GM20431 (cell line): ENCODE data around the gene COA4.

Experiments used
- in situ Hi-C: fragments of 300-500 bp; cut with MseI, MboI; formaldehyde crosslinking; loops from one replicate; pipeline ENCODE4 v1.15.0; 2020; ENCODE audit warnings: low sequenced_read_pairs; ENCODE audit not compliant: unreplicated experiment

Gene COA4

DNA sequence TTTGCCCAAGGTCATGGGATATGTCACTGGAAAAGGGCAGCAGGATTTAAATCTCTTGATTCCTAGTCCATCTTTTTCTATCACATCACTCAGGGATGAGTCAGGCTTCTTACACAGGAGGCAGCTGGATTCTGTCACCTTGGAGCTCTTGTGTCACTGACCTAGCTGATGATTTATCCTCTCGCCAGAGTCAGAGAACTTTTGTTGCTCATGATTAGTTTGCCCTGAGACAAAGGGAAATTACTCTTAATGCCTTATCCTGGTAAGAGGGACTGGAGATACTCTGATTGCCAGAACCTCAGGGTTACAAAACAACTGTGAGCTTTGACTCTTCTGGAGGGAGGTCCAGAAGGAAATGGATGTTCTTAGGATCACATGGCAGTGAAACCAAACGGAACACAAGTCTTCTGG, 10.1 kb downstream of the COA4 start:
- in situ Hi-C loops = no loop called here

DNA sequence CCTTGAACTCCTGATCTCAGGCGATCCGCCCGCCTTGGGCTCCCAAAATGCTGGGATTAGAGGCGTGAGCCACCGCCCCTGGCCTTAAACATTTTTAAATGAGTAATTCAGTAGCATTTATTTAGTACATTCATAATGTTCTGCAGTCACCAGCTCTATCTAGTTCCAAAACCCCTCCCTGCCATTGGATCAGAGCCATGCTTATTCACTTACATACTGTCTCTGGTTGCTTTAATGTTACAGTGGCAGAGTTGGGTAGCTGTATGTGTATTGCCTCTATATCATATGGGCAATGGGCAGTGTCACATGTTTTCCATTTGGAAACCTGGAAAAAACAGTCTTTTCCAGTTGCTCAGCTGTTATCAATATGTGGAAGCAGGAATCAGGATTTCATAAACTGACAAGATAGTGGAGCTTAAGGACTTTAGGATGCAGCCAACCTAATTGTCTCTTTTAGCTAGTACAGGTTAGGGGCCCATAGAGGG, 10.5 kb downstream of the COA4 start:
- in situ Hi-C loops = no loop called here

DNA sequence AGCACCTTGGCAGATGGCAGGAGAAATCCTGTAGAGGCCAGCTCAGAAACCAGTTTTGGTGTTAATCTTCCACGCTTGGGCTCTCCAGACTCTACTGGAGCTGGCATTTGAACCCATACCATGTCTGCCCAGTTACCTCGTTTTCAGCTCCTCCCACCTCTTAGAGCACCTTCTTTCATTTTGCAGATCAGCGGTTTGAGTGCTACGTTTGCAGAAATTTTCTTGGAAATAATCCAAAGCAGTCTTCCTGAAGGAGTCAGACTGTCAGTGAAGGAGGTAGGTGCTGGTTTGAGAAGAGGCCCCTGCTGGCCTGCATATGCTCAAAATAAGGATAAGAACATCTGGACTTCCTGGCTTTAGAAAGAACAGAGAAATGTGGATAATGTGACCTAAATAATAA, 13.7 kb downstream of the COA4 start:
- in situ Hi-C loops = no loop called here

DNA sequence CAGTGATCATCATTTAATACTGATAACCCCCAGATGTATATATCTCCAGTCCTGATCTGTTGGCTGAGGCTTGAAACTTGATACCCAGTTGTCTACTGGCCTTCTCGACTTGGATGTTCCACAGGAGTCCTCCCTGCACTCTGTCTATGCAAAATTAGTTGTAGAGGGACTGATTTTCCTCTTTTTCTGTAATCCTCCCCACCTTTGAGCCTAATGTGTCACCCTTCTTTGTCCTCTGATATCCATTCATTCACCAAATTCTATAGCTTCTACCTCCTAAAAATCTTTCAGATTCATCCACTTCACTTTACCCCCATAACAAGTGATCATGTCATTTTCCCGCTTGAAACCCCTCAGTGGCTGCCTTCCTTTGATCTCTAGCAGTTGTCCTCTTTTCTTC, 16.4 kb downstream of the COA4 start:
- in situ Hi-C loops = no loop called here

DNA sequence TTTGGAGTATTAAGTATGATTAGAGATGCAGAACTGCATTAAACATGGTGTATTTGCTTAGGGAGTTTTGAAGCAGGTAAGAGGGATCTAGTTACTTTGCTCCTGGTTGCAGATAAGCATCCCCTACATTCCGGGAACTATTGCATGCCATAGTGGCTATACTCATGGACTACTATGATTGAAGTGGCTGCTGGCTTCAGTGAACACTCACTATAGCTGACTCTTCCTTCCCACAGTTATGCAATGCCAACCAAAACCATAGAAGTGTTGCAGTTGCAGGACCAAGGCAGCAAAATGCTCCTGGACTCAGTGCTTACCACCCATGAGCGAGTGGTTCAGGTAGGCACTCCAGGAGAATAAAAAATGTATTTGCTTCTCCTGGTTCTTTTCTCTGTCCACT, 17.0 kb downstream of the COA4 start:
- in situ Hi-C loops = no loop called here

- in situ Hi-C loops = no loop called here
Observed at GRCh38 chr11:73856031-73856567, 20.5 kb downstream of the COA4 start.

- in situ Hi-C loops = no loop called here
Observed at GRCh38 chr11:73854680-73855079, 22.0 kb downstream of the COA4 start.

GRCh38 chr11:73852049-73852448, 24.6 kb downstream of the COA4 start:
- in situ Hi-C loops = no loop called here

DNA sequence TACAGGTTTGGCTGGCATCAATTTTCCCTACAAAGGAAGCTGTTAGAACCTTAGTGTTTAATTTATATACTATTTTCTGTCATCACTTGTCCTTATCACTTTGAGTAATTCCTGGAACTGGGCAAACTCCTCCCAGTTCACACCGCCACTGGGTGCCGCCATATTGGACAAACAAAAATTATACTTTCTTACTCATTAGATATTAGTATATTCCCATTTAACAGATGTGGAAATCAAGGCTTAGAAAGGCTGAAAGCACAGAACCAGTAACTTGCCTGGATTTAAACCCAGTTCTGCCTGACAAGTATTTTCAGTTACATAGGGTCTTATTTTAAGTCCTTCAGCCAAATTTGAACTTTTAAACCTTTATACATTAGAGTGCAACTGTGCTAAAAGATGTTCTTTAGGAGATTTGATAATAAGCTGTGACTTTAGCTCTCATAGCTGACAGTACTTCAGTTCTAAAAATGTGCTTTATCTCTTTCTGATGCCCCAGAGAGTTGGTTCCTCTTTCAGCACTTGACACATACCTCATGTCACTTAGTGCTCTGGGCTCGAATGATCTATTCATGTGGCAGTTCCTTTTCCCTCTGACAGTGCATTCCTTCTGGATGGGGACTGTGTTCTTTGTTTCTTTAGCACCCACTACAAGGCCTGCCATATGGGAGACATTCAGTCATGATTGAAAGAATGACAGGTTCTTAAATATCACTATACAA, 25.4 kb downstream of the COA4 start:
- in situ Hi-C loops = no loop called here

DNA sequence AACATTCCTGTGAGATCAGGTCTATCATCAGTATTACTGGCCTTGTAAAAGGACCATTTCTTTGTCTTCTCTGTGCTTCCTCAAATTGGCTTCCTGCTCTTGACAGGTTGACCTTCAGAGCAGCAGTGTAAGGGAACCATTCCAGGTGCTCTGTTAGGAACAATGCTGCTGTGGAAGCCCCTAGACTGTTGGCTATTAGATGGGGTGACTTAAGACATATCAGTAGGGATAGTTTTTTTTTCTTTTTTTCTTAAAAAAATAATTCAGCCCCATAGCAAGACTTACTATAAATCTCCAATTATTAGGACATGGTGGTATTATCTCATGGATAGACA, 37.6 kb downstream of the COA4 start:
- in situ Hi-C loops = no loop called here

- in situ Hi-C loops = no loop called here
Observed at GRCh38 chr11:73838443-73839122, 38.1 kb downstream of the COA4 start.

- in situ Hi-C loops = no loop called here
Observed at GRCh38 chr11:73833067-73833466, 43.6 kb downstream of the COA4 start.

GRCh38 chr11:73830261-73830660, 46.4 kb downstream of the COA4 start:
- in situ Hi-C loops = no loop called here
